Peyer's patch (tissue), 4 donors: ENCODE measurements around the gene CDKAL1. TPM values are rescaled to one million over a fixed set of nuclear protein-coding genes. Genes with fewer than 3 reads are reported as not detected.

Source experiments
- DNase-seq, 3 donors: peaks; one replicate each; pipeline ENCODE4 v3.0.0-alpha.2; 2017 to 2019
- H3K27ac ChIP-seq, 4 donors: fragments of 200-600 bp; sonication (generic); one replicate each; pipeline ENCODE4 v1.5.1; 2016 to 2019
- H3K27me3 ChIP-seq, 2 donors: fragments of 200-600 bp; sonication (generic); one replicate each; pipeline ENCODE4 v1.5.1; 2019
- H3K36me3 ChIP-seq, 3 donors: fragments of 200-600 bp; sonication (generic); one replicate each; pipeline ENCODE4 v1.5.1; 2016 to 2019
- H3K4me1 ChIP-seq, 4 donors: fragments of 200-600 bp; sonication (generic); one replicate each; pipeline ENCODE4 v1.5.1; 2016 to 2019
- H3K4me3 ChIP-seq, 4 donors: fragments of 200-600 bp; sonication (generic); 1 replicate in 3 of 4; 2 replicates in 1 of 4; pipeline ENCODE4 v1.5.1; 2016 to 2019; ENCODE audit warnings: mild to moderate bottlenecking in 1 of 4
- H3K9me3 ChIP-seq, 4 donors: fragments of 200-600 bp; sonication (generic); one replicate each; pipeline ENCODE4 v1.5.1; 2016 to 2019; ENCODE audit warnings: mild to moderate bottlenecking in 1 of 4
- POLR2A ChIP-seq, 2 donors: fragments of 450-650 bp; IDR thresholded peaks; one replicate each; pipeline ENCODE4 v1.5.1; 2017; ENCODE audit warnings: antibody characterized with exemption in 2 of 2, mild to moderate bottlenecking in 2 of 2, moderate library complexity in 2 of 2
- total RNA-seq, 4 donors: library from RNA; depleted of rRNA; stranded (reverse); fragments of >200 nt; gene quantifications; one replicate each; pipeline ENCODE4 v1.1.0, GENCODE V29; 2016
- TF ChIP-seq, protein P1 (sequence below), 6 experiments: fragments of 450-650 bp in 4 of 6; fragments of 200-600 bp in 2 of 6; sonication (generic) in 1 of 6; IDR thresholded peaks; one replicate each; pipeline ENCODE4 v1.5.1; 2017 to 2019; ENCODE audit warnings: antibody characterized with exemption in 6 of 6, mild to moderate bottlenecking in 3 of 6, moderate library complexity in 1 of 6

The CDKAL1 gene
- total RNA-seq, 4 donors from 2014 or later, result 10.3 to 31.4 (median 11.6) TPM

- TF ChIP-seq, protein P1, sequence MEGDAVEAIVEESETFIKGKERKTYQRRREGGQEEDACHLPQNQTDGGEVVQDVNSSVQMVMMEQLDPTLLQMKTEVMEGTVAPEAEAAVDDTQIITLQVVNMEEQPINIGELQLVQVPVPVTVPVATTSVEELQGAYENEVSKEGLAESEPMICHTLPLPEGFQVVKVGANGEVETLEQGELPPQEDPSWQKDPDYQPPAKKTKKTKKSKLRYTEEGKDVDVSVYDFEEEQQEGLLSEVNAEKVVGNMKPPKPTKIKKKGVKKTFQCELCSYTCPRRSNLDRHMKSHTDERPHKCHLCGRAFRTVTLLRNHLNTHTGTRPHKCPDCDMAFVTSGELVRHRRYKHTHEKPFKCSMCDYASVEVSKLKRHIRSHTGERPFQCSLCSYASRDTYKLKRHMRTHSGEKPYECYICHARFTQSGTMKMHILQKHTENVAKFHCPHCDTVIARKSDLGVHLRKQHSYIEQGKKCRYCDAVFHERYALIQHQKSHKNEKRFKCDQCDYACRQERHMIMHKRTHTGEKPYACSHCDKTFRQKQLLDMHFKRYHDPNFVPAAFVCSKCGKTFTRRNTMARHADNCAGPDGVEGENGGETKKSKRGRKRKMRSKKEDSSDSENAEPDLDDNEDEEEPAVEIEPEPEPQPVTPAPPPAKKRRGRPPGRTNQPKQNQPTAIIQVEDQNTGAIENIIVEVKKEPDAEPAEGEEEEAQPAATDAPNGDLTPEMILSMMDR (IDR thresholded peaks at IDR 0.05), result no peak
- no peak for TF ChIP-seq POLR2A (IDR thresholded peaks at IDR 0.05)
- no peaks in the 10 kb centered on the region for H3K36me3 ChIP-seq
- no peaks in the 10 kb centered on the region for H3K9me3 ChIP-seq
- H3K4me1 ChIP-seq, result no peaks in the 10 kb centered on the region
- H3K27ac ChIP-seq, result no peak overlapping the region
- DNase-seq, result no peak
- no peaks in the 10 kb centered on the region for H3K27me3 ChIP-seq
- H3K4me3 ChIP-seq, result no peak overlapping the region
Observed at GRCh38 chr6:21031182-21031581, 496.9 kb downstream of the CDKAL1 start.

GRCh38 chr6:21033084-21033483 lies 498.8 kb downstream of the CDKAL1 start:
- Histone ChIP-seq H3K27ac (no peak overlapping the region), H3K27me3 (no peaks in the 10 kb centered on the region), H3K9me3 (no peaks in the 10 kb centered on the region), H3K4me1 (no peaks in the 10 kb centered on the region), H3K4me3 (no peak overlapping the region), H3K36me3 (no peaks in the 10 kb centered on the region)
- DNase-seq, result no peak
- no peak for TF ChIP-seq POLR2A (IDR thresholded peaks at IDR 0.05)
- TF ChIP-seq, protein P1 (IDR thresholded peaks at IDR 0.05), result no peak

DNA sequence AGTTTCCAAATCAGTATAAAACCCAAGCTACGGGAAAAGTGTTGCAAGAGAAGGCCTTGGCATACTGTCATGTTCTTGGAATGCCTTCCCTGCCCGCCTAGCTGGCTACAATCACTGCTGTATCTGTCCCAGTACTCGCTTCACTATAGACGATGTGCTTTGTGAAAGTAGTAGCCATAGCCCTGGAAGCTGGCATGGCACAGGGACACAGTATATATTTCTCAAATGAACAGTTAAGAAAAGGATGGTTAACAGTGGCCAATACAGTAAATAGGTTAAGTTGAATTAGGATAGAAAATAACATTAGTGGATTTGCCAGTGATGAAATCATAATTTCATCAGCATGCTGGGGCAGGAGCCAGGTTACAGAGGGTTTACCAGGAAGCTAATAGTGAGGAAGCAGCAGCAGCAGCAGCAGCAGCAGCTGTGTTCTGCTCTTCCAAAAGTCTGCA lies 499.3 kb downstream of the CDKAL1 start:
- no peaks in the 10 kb centered on the region for H3K9me3 ChIP-seq
- H3K27me3 ChIP-seq, result no peaks in the 10 kb centered on the region
- H3K36me3 ChIP-seq, result no peaks in the 10 kb centered on the region
- H3K4me3 ChIP-seq, result no peak overlapping the region
- no peak overlapping the region for H3K27ac ChIP-seq
- TF ChIP-seq, protein P1 (IDR thresholded peaks at IDR 0.05), result no peak
- no peak for TF ChIP-seq POLR2A (IDR thresholded peaks at IDR 0.05)
- H3K4me1 ChIP-seq, result no peaks in the 10 kb centered on the region
- DNase-seq, result no peak

DNA sequence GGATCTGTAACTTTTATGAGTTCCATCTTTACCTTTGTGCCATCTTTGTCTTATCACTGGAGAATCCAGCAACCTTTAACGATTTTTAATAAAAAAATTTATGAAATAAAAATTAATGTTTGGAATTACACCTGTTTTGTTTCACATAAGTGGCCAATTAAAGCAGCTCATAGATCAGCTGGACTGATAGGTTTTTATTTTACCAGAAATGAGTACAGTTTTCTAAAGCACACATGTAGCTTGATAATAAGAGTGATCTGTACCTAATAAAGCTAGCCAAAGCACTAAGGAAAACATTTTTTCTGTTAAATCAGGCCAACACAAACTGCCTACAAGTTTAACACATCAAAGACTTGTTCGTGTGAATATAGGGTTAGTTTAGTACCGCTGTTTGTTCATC lies 500.1 kb downstream of the CDKAL1 start:
- Histone ChIP-seq H3K27ac (no peak overlapping the region), H3K36me3 (no peaks in the 10 kb centered on the region), H3K9me3 (no peaks in the 10 kb centered on the region), H3K4me1 (no peaks in the 10 kb centered on the region), H3K27me3 (no peaks in the 10 kb centered on the region), H3K4me3 (no peak overlapping the region)
- no peak for DNase-seq
- TF ChIP-seq POLR2A (IDR thresholded peaks at IDR 0.05), result no peak
- TF ChIP-seq, protein P1 (IDR thresholded peaks at IDR 0.05), result no peak

DNA sequence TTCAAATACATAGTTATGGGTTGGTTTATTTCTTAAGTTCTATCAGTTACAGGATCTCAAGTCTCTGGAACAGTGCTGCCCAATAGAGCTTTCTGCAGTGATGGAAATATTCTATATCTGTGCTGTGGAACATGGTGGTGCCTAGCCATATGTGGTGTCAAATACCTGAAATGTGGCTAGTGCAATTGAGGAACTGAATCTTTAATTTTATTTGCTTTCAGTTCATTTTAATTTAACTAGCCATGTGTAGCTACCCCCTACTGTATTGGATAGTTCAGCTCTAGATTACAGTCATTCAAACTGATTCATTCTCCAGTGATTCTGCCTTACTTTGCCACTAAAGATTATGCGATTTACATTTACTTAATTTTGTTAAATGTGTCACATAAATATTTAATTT lies 503.2 kb downstream of the CDKAL1 start:
- Histone ChIP-seq H3K4me1 (no peaks in the 10 kb centered on the region), H3K27ac (no peak overlapping the region), H3K4me3 (no peak overlapping the region), H3K9me3 (no peaks in the 10 kb centered on the region), H3K36me3 (no peaks in the 10 kb centered on the region), H3K27me3 (no peaks in the 10 kb centered on the region)
- TF ChIP-seq, protein P1 (IDR thresholded peaks at IDR 0.05), result no peak
- no peak for TF ChIP-seq POLR2A (IDR thresholded peaks at IDR 0.05)
- no peak for DNase-seq

GRCh38 chr6:21039926-21040325 lies 505.7 kb downstream of the CDKAL1 start:
- Histone ChIP-seq H3K4me1 (no peaks in the 10 kb centered on the region), H3K27ac (no peak overlapping the region), H3K27me3 (no peaks in the 10 kb centered on the region), H3K9me3 (no peaks in the 10 kb centered on the region), H3K36me3 (no peaks in the 10 kb centered on the region), H3K4me3 (no peak overlapping the region)
- TF ChIP-seq POLR2A (IDR thresholded peaks at IDR 0.05), result no peak
- TF ChIP-seq, protein P1 (IDR thresholded peaks at IDR 0.05), result no peak
- DNase-seq, result no peak
